GM12878 (cell line): ENCODE data around the gene ERG. TPM values are rescaled to one million over a fixed set of nuclear protein-coding genes. Genes with fewer than 3 reads are reported as not detected.

Source experiments
- ATAC-seq: fragments of 200-7000 bp; cut with Tn5 transposase; 3 replicates; pipeline ENCODE4 v1.9.1; 2020; ENCODE audit warnings: mild to moderate bottlenecking, moderate library complexity
- BruUV-seq: library from RNA; stranded (reverse); fragments of 400-500 nt; replicated peaks from 2 replicates; lab custom pipeline; 2021; lab: Mats Ljungman, UMichigan
- CTCF ChIA-PET: fragments of 300-600 bp; sonication (Branson Sonifier 250); formaldehyde crosslinking; extraction: SDS; loops from one replicate; lab custom pipeline; 2021; ENCODE audit warnings: inconsistent platforms; lab: Yijun Ruan, JAX
- POLR2A ChIA-PET: fragments of 350-600 bp; formaldehyde crosslinking; extraction: SDS; loops from one replicate; lab custom pipeline; 2021; ENCODE audit warnings: inconsistent platforms; lab: Charles Lee
- RAD21 ChIA-PET: fragments of 300-600 bp; sonication (Branson Sonifier 250); formaldehyde crosslinking; loops from one replicate; lab custom pipeline; 2023; ENCODE audit warnings: antibody characterized with exemption; ENCODE audit not compliant: unreplicated experiment; lab: Charles Lee
- SMC1A ChIA-PET: fragments of 300-600 bp; sonication (Branson Sonifier 250); formaldehyde crosslinking; loops from one replicate; lab custom pipeline; 2023; ENCODE audit not compliant: unreplicated experiment, uncharacterized antibody; lab: Charles Lee
- DNase-seq: peaks from one replicate; pipeline ENCODE4 v3.0.0-alpha.2; 2011; ENCODE audit warnings: low read depth, low spot score
- FAIRE-seq: peaks from 3 replicates; lab custom pipeline; 2011; peaks lifted over from hg19 to GRCh38; lab: Jason Lieb, UNC
- H2AFZ ChIP-seq: 2 replicates; pipeline ENCODE4 v1.6.0; 2011; ENCODE audit warnings: low read depth, low read length, control low read depth; ENCODE audit not compliant: control insufficient read depth
- H3K27ac ChIP-seq: 2 replicates; pipeline ENCODE4 v1.5.1; 2011; ENCODE audit warnings: control low read depth; ENCODE audit not compliant: control insufficient read depth, insufficient read depth
- H3K27me3 ChIP-seq, 2 experiments: replicated peaks in 1 of 2; 2 replicates each; pipeline versions ENCODE4 v1.6.0 to v1.6.1; 2011; ENCODE audit warnings: low read length in 1 of 2; ENCODE audit not compliant: control insufficient read depth in 2 of 2, insufficient read depth in 2 of 2
- H3K36me3 ChIP-seq, 2 experiments: 2 replicates each; pipeline ENCODE4 v1.5.1; 2011; ENCODE audit warnings: low read length in 1 of 2; ENCODE audit not compliant: control insufficient read depth in 2 of 2, insufficient read depth in 2 of 2
- H3K4me1 ChIP-seq: 2 replicates; pipeline ENCODE4 v1.6.1; 2011; ENCODE audit warnings: mild to moderate bottlenecking, low read length, moderate library complexity, mixed read lengths; ENCODE audit not compliant: control insufficient read depth, insufficient read depth
- H3K4me2 ChIP-seq: 2 replicates; pipeline ENCODE4 v1.6.0; 2011; ENCODE audit warnings: control low read depth; ENCODE audit not compliant: control insufficient read depth, insufficient read depth
- H3K4me3 ChIP-seq: fragments of 200-600 bp; sonication (generic); 2 replicates; pipeline ENCODE4 v1.5.1; 2016
- H3K79me2 ChIP-seq: 2 replicates; pipeline ENCODE4 v1.6.0; 2011; ENCODE audit warnings: low read length; ENCODE audit not compliant: control insufficient read depth, insufficient read depth
- H3K9ac ChIP-seq: 2 replicates; pipeline ENCODE4 v1.8.0; 2011; ENCODE audit warnings: low read length, control low read depth, mixed read lengths; ENCODE audit not compliant: control insufficient read depth, insufficient read depth
- H3K9me3 ChIP-seq: replicated peaks from 3 replicates; pipeline ENCODE4 v1.5.1; 2011; ENCODE audit warnings: mild to moderate bottlenecking, low read length; ENCODE audit not compliant: control insufficient read depth, insufficient read depth
- H4K20me1 ChIP-seq: 2 replicates; pipeline ENCODE4 v1.6.0; 2011; ENCODE audit not compliant: control insufficient read depth, insufficient read depth
- ATF7 ChIP-seq: fragments of 450-650 bp; IDR thresholded peaks from 2 replicates; pipeline ENCODE4 v1.6.1; 2016; ENCODE audit warnings: low read depth, mild to moderate bottlenecking
- HDAC2 ChIP-seq: fragments of 200-600 bp; sonication (generic); IDR thresholded peaks from 2 replicates; pipeline ENCODE4 v1.6.1; 2017
- KAT2A ChIP-seq: conservative IDR thresholded peaks from 2 replicates; pipeline ENCODE4 v1.6.1; 2011; ENCODE audit warnings: low read depth, low read length; ENCODE audit not compliant: control insufficient read depth
- RELA ChIP-seq: fragments of 450-650 bp; IDR thresholded peaks from 2 replicates; pipeline ENCODE4 v1.8.0; 2014; ENCODE audit warnings: borderline replicate concordance; ENCODE audit not compliant: partially characterized antibody
- STAT3 ChIP-seq: IDR thresholded peaks from 2 replicates; pipeline ENCODE4 v1.6.1; 2011; ENCODE audit warnings: low read depth, low read length, improper control_type of control experiment
- WGBS: methylation state at CpG from one replicate; pipeline ENCODE4 v1.1.6; 2016; ENCODE audit warnings: low lambda C conversion rate; ENCODE audit not compliant: insufficient replicate concordance, insufficient coverage; ENCODE audit errors: missing lambda C conversion rate; 5-methylcytosine and 5-hydroxymethylcytosine counted together
- in situ Hi-C: fragments of 300-500 bp; cut with MboI; formaldehyde crosslinking; loops from 9 replicates; pipeline ENCODE4 v1.14.3; 2018; ENCODE audit warnings: mixed read lengths
- intact Hi-C: fragments of 100-400 bp; cut with micrococcal nuclease; formaldehyde crosslinking; loops from one replicate; pipeline ENCODE4 v1.14.2; 2022; ENCODE audit not compliant: unreplicated experiment
- polyA plus RNA-seq, 11 experiments: library from polyadenylated mRNA; depleted of rRNA in 4 of 11; unstranded in 6 of 11; stranded (reverse) in 5 of 11; fragments of >200 nt; fragmentation: Nextera tagmentation in 4 of 11; fragmentation: Illumina TruSeq in 1 of 11; extraction: Ambion mirVana in 4 of 11; extraction: Trizol in 1 of 11; gene quantifications; 1 replicate in 1 of 11; 2 replicates in 10 of 11; pipeline versions ENCODE4 v1.2.1 to v1.2.3, GENCODE V29; 2011 to 2016; ENCODE audit warnings: inconsistent platforms in 2 of 11, missing spikeins in 2 of 11, low read depth in 1 of 11
- total RNA-seq, 4 experiments: library from RNA; depleted of rRNA in 3 of 4; stranded (reverse); fragments of >200 nt in 3 of 4; fragmentation: Illumina TruSeq in 1 of 4; extraction: Trizol in 1 of 4; gene quantifications; 2 replicates each; pipeline versions ENCODE4 v1.2.1 to v1.2.3, GENCODE V29; 2013 to 2021
- TF ChIP-seq, protein P1 (sequence below): IDR thresholded peaks from 2 replicates; pipeline ENCODE4 v1.6.1; 2012; ENCODE audit warnings: mild to moderate bottlenecking, low read depth, low read length
- TF ChIP-seq, protein P2 (sequence below): fragments of 450-650 bp; IDR thresholded peaks from 2 replicates; pipeline ENCODE4 v1.6.1; 2017; ENCODE audit warnings: low read depth, mild to moderate bottlenecking, moderate library complexity
- TF ChIP-seq, protein P3 (sequence below): fragments of 450-650 bp; IDR thresholded peaks from 2 replicates; pipeline ENCODE4 v1.6.1; 2018; ENCODE audit warnings: borderline replicate concordance, mild to moderate bottlenecking; ENCODE audit not compliant: partially characterized antibody

ERG gene
- total and polyA plus RNA-seq, 10 of the 15 experiments (the other 5 are each of a cell fraction or from before 2014, with no cell fraction given), result not detected

DNA sequence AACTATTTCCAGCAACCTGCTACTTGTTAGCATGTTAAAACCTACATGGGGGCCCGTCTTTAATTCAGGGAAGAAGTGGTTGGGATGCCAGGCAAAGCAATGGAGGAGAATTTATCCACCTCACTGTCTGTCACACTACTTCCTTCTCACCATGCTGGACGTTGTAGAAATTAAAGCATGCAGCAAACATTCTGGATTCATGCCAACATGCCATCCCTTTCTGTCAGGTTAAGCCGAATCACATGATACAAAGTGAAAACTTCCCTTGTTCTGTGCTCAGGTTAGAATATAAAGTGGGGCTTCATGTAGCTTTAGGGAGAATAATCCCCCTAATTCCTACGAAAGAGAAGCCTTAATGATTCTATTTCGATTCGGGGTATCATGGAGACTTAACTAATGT, 95.5 kb downstream of the ERG start:
- no peak overlapping the region for H2AFZ ChIP-seq
- no peak overlapping the region for H3K27ac ChIP-seq
- WGBS, result 3% methylated on average over 6 of the region's 6 CpGs
- no peaks in the 10 kb centered on the region for H3K4me1 ChIP-seq
- intact Hi-C loops (no loop called here), in situ Hi-C loops (no loop called here)
- no peaks in the 10 kb centered on the region for H3K36me3 ChIP-seq
- no peak overlapping the region for H3K4me2 ChIP-seq
- DNase-seq (no peak), FAIRE-seq (no peak), ATAC-seq (no peak)
- ChIA-PET POLR2A (no interaction called here), RAD21 (no interaction called here), CTCF (no interaction called here), SMC1A (no interaction called here)
- no peak overlapping the region for H3K4me3 ChIP-seq
- H3K9me3 ChIP-seq, result no peaks in the 10 kb centered on the region
- TF ChIP-seq RELA (no peak), STAT3 (no peak), KAT2A (no peak), HDAC2 (no peak), ATF7 (no peak)
- TF ChIP-seq, protein P1, sequence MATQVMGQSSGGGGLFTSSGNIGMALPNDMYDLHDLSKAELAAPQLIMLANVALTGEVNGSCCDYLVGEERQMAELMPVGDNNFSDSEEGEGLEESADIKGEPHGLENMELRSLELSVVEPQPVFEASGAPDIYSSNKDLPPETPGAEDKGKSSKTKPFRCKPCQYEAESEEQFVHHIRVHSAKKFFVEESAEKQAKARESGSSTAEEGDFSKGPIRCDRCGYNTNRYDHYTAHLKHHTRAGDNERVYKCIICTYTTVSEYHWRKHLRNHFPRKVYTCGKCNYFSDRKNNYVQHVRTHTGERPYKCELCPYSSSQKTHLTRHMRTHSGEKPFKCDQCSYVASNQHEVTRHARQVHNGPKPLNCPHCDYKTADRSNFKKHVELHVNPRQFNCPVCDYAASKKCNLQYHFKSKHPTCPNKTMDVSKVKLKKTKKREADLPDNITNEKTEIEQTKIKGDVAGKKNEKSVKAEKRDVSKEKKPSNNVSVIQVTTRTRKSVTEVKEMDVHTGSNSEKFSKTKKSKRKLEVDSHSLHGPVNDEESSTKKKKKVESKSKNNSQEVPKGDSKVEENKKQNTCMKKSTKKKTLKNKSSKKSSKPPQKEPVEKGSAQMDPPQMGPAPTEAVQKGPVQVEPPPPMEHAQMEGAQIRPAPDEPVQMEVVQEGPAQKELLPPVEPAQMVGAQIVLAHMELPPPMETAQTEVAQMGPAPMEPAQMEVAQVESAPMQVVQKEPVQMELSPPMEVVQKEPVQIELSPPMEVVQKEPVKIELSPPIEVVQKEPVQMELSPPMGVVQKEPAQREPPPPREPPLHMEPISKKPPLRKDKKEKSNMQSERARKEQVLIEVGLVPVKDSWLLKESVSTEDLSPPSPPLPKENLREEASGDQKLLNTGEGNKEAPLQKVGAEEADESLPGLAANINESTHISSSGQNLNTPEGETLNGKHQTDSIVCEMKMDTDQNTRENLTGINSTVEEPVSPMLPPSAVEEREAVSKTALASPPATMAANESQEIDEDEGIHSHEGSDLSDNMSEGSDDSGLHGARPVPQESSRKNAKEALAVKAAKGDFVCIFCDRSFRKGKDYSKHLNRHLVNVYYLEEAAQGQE, result no peak
- TF ChIP-seq, protein P2, sequence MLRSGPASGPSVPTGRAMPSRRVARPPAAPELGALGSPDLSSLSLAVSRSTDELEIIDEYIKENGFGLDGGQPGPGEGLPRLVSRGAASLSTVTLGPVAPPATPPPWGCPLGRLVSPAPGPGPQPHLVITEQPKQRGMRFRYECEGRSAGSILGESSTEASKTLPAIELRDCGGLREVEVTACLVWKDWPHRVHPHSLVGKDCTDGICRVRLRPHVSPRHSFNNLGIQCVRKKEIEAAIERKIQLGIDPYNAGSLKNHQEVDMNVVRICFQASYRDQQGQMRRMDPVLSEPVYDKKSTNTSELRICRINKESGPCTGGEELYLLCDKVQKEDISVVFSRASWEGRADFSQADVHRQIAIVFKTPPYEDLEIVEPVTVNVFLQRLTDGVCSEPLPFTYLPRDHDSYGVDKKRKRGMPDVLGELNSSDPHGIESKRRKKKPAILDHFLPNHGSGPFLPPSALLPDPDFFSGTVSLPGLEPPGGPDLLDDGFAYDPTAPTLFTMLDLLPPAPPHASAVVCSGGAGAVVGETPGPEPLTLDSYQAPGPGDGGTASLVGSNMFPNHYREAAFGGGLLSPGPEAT, result no peak
- TF ChIP-seq, protein P3, sequence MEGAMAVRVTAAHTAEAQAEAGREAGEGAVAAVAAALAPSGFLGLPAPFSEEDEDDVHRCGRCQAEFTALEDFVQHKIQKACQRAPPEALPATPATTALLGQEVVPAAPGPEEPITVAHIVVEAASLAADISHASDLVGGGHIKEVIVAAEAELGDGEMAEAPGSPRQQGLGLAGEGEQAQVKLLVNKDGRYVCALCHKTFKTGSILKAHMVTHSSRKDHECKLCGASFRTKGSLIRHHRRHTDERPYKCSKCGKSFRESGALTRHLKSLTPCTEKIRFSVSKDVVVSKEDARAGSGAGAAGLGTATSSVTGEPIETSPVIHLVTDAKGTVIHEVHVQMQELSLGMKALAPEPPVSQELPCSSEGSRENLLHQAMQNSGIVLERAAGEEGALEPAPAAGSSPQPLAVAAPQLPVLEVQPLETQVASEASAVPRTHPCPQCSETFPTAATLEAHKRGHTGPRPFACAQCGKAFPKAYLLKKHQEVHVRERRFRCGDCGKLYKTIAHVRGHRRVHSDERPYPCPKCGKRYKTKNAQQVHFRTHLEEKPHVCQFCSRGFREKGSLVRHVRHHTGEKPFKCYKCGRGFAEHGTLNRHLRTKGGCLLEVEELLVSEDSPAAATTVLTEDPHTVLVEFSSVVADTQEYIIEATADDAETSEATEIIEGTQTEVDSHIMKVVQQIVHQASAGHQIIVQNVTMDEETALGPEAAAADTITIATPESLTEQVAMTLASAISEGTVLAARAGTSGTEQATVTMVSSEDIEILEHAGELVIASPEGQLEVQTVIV, result no peak
- BruUV-seq, result no TSS peak
- no peaks in the 10 kb centered on the region for H3K79me2 ChIP-seq
- H3K9ac ChIP-seq, result no peak overlapping the region
- no peaks in the 10 kb centered on the region; a peak in 1 of 4 replicates for H3K27me3 ChIP-seq
- H4K20me1 ChIP-seq, result no peaks in the 10 kb centered on the region
